ENCODE measurements around the gene PRRT4. TPM values are rescaled to one million over a fixed set of nuclear protein-coding genes. Genes with fewer than 3 reads are reported as not detected.

Gene PRRT4
- polyA plus RNA-seq, 3 donors: 4.4 to 57.4 (median 9.9) TPM

- no peak overlapping the region for H3K27ac ChIP-seq (ENCODE audit: low read depth, low read length)
- 58 to 69% (median 61%) methylated on average over 19 of the region's 19 CpGs for WGBS, 3 donors
Measured at GRCh38 chr7:128381161-128381821, 19.8 kb upstream of the PRRT4 start.

GRCh38 chr7:128380483-128381106, 19.1 kb upstream of the PRRT4 start:
- 85 to 93% (median 88%) methylated on average over 3 of the region's 3 CpGs for WGBS, 3 donors
- H3K27ac ChIP-seq (ENCODE audit: low read depth, low read length): no peak overlapping the region

- H3K27ac ChIP-seq (ENCODE audit: low read depth, low read length): no peak overlapping the region
- WGBS, 3 donors: 89 to 91% (median 90%) methylated on average over 5 to 6 of the region's 6 CpGs
Measured at GRCh38 chr7:128379900-128380479, 18.5 kb upstream of the PRRT4 start.

- H3K27ac ChIP-seq (ENCODE audit: low read depth, low read length): no peak overlapping the region
- WGBS, 3 donors: 26 to 54% (median 42%) methylated on average over 2 of the region's 2 CpGs
Measured at GRCh38 chr7:128378637-128379036, 17.1 kb upstream of the PRRT4 start.

GRCh38 chr7:128376077-128376476, 14.6 kb upstream of the PRRT4 start:
- WGBS, 3 donors: 87 to 90% (median 89%) methylated on average over 3 of the region's 3 CpGs
- no peak overlapping the region for H3K27ac ChIP-seq (ENCODE audit: low read depth, low read length)

- WGBS, 3 donors: 51 to 75% (median 61%) methylated on average over 1 of the region's 1 CpG
- H3K27ac ChIP-seq (ENCODE audit: low read depth, low read length): no peak overlapping the region
Measured at GRCh38 chr7:128374041-128374440, 12.6 kb upstream of the PRRT4 start.

GRCh38 chr7:128373606-128374005, 12.1 kb upstream of the PRRT4 start:
- 66 to 71% (median 69%) methylated on average over 2 of the region's 2 CpGs for WGBS, 3 donors
- H3K27ac ChIP-seq (ENCODE audit: low read depth, low read length): no peak overlapping the region

GRCh38 chr7:128370491-128370890, 9.0 kb upstream of the PRRT4 start:
- WGBS, 3 donors: 90 to 93% (median 91%) methylated on average over 4 of the region's 4 CpGs
- H3K27ac ChIP-seq (ENCODE audit: low read depth, low read length): no peak overlapping the region

- H3K27ac ChIP-seq (ENCODE audit: low read depth, low read length): no peak overlapping the region
Measured at GRCh38 chr7:128366986-128367385, 5.5 kb upstream of the PRRT4 start.

- WGBS, 3 donors: 25 to 46% (median 45%) methylated on average over 1 of the region's 1 CpG
- H3K27ac ChIP-seq (ENCODE audit: low read depth, low read length): no peak overlapping the region
Measured at GRCh38 chr7:128366300-128366699, 4.8 kb upstream of the PRRT4 start.

- H3K27ac ChIP-seq (ENCODE audit: low read depth, low read length): no peak overlapping the region
- WGBS, 3 donors: 77 to 91% (median 84%) methylated on average over 2 of the region's 2 CpGs
Measured at GRCh38 chr7:128365432-128365831, 3.9 kb upstream of the PRRT4 start.

- whole genome bisulfite sequencing, 3 donors: 76 to 84% (median 77%) methylated on average over 4 of the region's 4 CpGs
Measured at GRCh38 chr7:128364166-128364870, 2.8 kb upstream of the PRRT4 start.

GRCh38 chr7:128363261-128363721, 1.8 kb upstream of the PRRT4 start:
- WGBS, 3 donors: 78 to 86% (median 83%) methylated on average over 6 of the region's 6 CpGs
- no peak overlapping the region for H3K27ac ChIP-seq (ENCODE audit: low read depth, low read length)

More at GRCh38 chr7:128364166-128364870, 2.8 kb upstream of the PRRT4 start:
- no peak overlapping the region for H3K27ac ChIP-seq (ENCODE audit: low read depth, low read length)

GRCh38 chr7:128362670-128363069, 1.2 kb upstream of the PRRT4 start:
- 82 to 89% (median 82%) methylated on average over 4 of the region's 4 CpGs for WGBS, 3 donors
- H3K27ac ChIP-seq (ENCODE audit: low read depth, low read length): no peak overlapping the region

GRCh38 chr7:128360359-128360678, 1.2 kb downstream of the PRRT4 start:
- 16 to 46% (median 19%) methylated on average over 9 of the region's 9 CpGs for WGBS, 3 donors
- H3K27ac ChIP-seq (ENCODE audit: low read depth, low read length): no peak overlapping the region

- no peak overlapping the region for H3K27ac ChIP-seq (ENCODE audit: low read depth, low read length)
- 77 to 79% (median 77%) methylated on average over 4 of the region's 4 CpGs for WGBS, 3 donors
Measured at GRCh38 chr7:128359939-128360338, 1.6 kb downstream of the PRRT4 start.

- H3K27ac ChIP-seq (ENCODE audit: low read depth, low read length): no peak overlapping the region
- 93 to 98% (median 97%) methylated on average over 11 to 12 of the region's 12 CpGs for WGBS, 3 donors
Measured at GRCh38 chr7:128359336-128359735, 2.2 kb downstream of the PRRT4 start.

- H3K27ac ChIP-seq (ENCODE audit: low read depth, low read length): no peak overlapping the region
- 39 to 77% (median 45%) methylated on average over 1 of the region's 1 CpG for WGBS, 3 donors
Measured at GRCh38 chr7:128358233-128358632, 3.3 kb downstream of the PRRT4 start.

- WGBS, 3 donors: 68 to 79% (median 74%) methylated on average over 6 of the region's 6 CpGs
- no peak overlapping the region for H3K27ac ChIP-seq (ENCODE audit: low read depth, low read length)
Measured at GRCh38 chr7:128357217-128357613, 4.3 kb downstream of the PRRT4 start.

Measured in adipose tissue (tissue), 3 donors.